CD8-positive, alpha-beta memory T cell (primary cell): Measurements from ENCODE around the gene ANTKMT. TPM values are rescaled to one million over a fixed set of nuclear protein-coding genes. Genes with fewer than 3 reads are reported as not detected.

Experiments used
- CTCF ChIA-PET: fragments of 350-600 bp; sonication (Branson Sonifier 250); formaldehyde crosslinking; loops from one replicate; lab custom pipeline; 2021; ENCODE audit warnings: antibody characterized with exemption; lab: Charles Lee
- POLR2A ChIA-PET: fragments of 350-600 bp; sonication (Branson Sonifier 250); formaldehyde crosslinking; loops from one replicate; lab custom pipeline; 2021; ENCODE audit warnings: antibody characterized with exemption; lab: Charles Lee
- DNase-seq, 5 donors: peaks; one replicate each; pipeline versions ENCODE4 v3.0.0 to v3.0.0-alpha.2; 2020 to 2022; ENCODE audit warnings: mixed read lengths in 1 of 5
- H3K27ac ChIP-seq: one replicate; pipeline ENCODE4 v1.7.0; 2013; ENCODE audit warnings: low read depth, mild to moderate bottlenecking, low read length, moderate library complexity
- H3K27me3 ChIP-seq: 2 replicates; pipeline ENCODE4 v1.7.0; 2013; ENCODE audit warnings: low read length, mild to moderate bottlenecking; ENCODE audit not compliant: insufficient read depth, poor library complexity, severe bottlenecking
- H3K36me3 ChIP-seq: 2 replicates; pipeline ENCODE4 v1.7.0; 2013; ENCODE audit warnings: mild to moderate bottlenecking, low read length, moderate library complexity; ENCODE audit not compliant: insufficient read depth
- H3K4me1 ChIP-seq: 2 replicates; pipeline ENCODE4 v1.7.0; 2013; ENCODE audit warnings: mild to moderate bottlenecking, low read length, moderate library complexity; ENCODE audit not compliant: insufficient read depth
- H3K4me3 ChIP-seq: 2 replicates; pipeline ENCODE4 v1.7.0; 2013; ENCODE audit warnings: mild to moderate bottlenecking, low read length
- H3K9me3 ChIP-seq: 2 replicates; pipeline ENCODE4 v1.7.0; 2013; ENCODE audit warnings: mild to moderate bottlenecking, low read length
- H3K27ac Mint-ChIP-seq, 8 donors: one replicate each; pipeline ENCODE4 v1.8.0; 2020 to 2021; ENCODE audit warnings: mixed read lengths in 8 of 8, mild to moderate bottlenecking in 6 of 8, inconsistent platforms in 3 of 8, moderate library complexity in 3 of 8
- H3K27me3 Mint-ChIP-seq, 2 donors: one replicate each; pipeline ENCODE4 v1.8.0; 2020 to 2021; ENCODE audit warnings: mixed read lengths in 2 of 2, mild to moderate bottlenecking in 1 of 2, moderate library complexity in 1 of 2
- H3K36me3 Mint-ChIP-seq, 3 donors: one replicate each; pipeline ENCODE4 v1.8.0; 2020 to 2021; ENCODE audit warnings: mixed read lengths in 3 of 3, inconsistent platforms in 1 of 3, mild to moderate bottlenecking in 1 of 3
- H3K4me1 Mint-ChIP-seq, 3 donors: one replicate each; pipeline ENCODE4 v1.8.0; 2020 to 2021; ENCODE audit warnings: mixed read lengths in 3 of 3, inconsistent platforms in 1 of 3, mild to moderate bottlenecking in 1 of 3
- H3K4me3 Mint-ChIP-seq, 7 donors: one replicate each; pipeline ENCODE4 v1.8.0; 2020 to 2021; ENCODE audit warnings: mixed read lengths in 7 of 7, mild to moderate bottlenecking in 6 of 7, moderate library complexity in 4 of 7, inconsistent platforms in 2 of 7
- H3K9me3 Mint-ChIP-seq, 5 donors: one replicate each; pipeline ENCODE4 v1.8.0; 2020 to 2022; ENCODE audit warnings: mixed read lengths in 5 of 5, mild to moderate bottlenecking in 3 of 5, moderate library complexity in 2 of 5, inconsistent platforms in 1 of 5
- polyA plus RNA-seq: library from polyadenylated mRNA; unstranded; fragments of 300-500 nt; fragmentation: Illumina TruSeq; gene quantifications from one replicate; pipeline ENCODE4 v1.2.3, GENCODE V29; 2021
- total RNA-seq, 2 experiments: library from RNA; stranded (reverse); gene quantifications; one replicate each; pipeline ENCODE4 v1.2.3, GENCODE V29; 2021

Gene ANTKMT
- total and polyA plus RNA-seq, 3 experiments from 2014 or later, result 64.2 to 127 (median 72.0) TPM

GRCh38 chr16:727291-727977, 6.5 kb downstream of the ANTKMT start:
- Mint-ChIP-seq H3K36me3 (peaks cover 0 to 3% (median 0%) of the 10 kb centered on the region in 3 donors), H3K27ac (peak overlapping the region in 3 of 8 donors; percentile 33 to 81 (median 52)), H3K4me3 (peak overlapping the region; percentile 50 to 79 (median 57)), H3K4me1 (peaks cover 0 to 22% (median 2%) of the 10 kb centered on the region in 3 donors), H3K9me3 (no peaks in the 10 kb centered on the region), H3K27me3 (no peaks in the 10 kb centered on the region)
- Histone ChIP-seq H3K27me3 (no peaks in the 10 kb centered on the region), H3K9me3 (no peaks in the 10 kb centered on the region), H3K4me1 (peaks cover 9% of the 10 kb centered on the region), H3K36me3 (no peaks in the 10 kb centered on the region), H3K27ac (peak overlapping the region; percentile 73), H3K4me3 (peak overlapping the region; percentile 69)
- DNase-seq, result peak in 1 of 5 donors; percentile 36
- ChIA-PET CTCF (interaction anchor here (2.4 to 22.8 kb wide), 3 partner anchors 9 to 58 kb away, joined by 11 to 332 read pairs (median 332); partner anchors contain the start of genes ANTKMT, CCDC78, CIAO3 and HAGHL), POLR2A (interaction anchor here (0.5 to 5.4 kb wide), 9 partner anchors 8 to 745 kb away, joined by 3 to 53 read pairs (median 3); partner anchors contain the start of genes CIAO3, METRN, STUB1 and WDR24)

- POLR2A ChIA-PET, result interaction anchor here (0.7 to 5.4 kb wide), 8 partner anchors 9 to 79 kb away, joined by 3 to 53 read pairs (median 4); partner anchors contain the start of genes CHTF18, CIAO3, METRN and RPUSD1
- Histone ChIP-seq H3K36me3 (peaks cover 4% of the 10 kb centered on the region), H3K27ac (peak overlapping the region; percentile 38), H3K4me1 (peaks cover 6% of the 10 kb centered on the region), H3K27me3 (no peaks in the 10 kb centered on the region), H3K9me3 (no peaks in the 10 kb centered on the region), H3K4me3 (no peak overlapping the region)
- peak overlapping the region in 6 of 7 donors; percentile 38 to 74 (median 52) for H3K4me3 Mint-ChIP-seq
- no peaks in the 10 kb centered on the region for H3K27me3 Mint-ChIP-seq
- DNase-seq, result peak; percentile 57 to 81 (median 68)
- peak overlapping the region in 3 of 8 donors; percentile 27 to 53 (median 52) for H3K27ac Mint-ChIP-seq
- peaks cover 0 to 8% (median 0%) of the 10 kb centered on the region in 3 donors for H3K36me3 Mint-ChIP-seq
- peaks cover 0 to 16% (median 0%) of the 10 kb centered on the region in 3 donors for H3K4me1 Mint-ChIP-seq
- H3K9me3 Mint-ChIP-seq, result no peaks in the 10 kb centered on the region
- CTCF ChIA-PET, result interaction anchor here (2.4 to 22.8 kb wide), 3 partner anchors 8 to 57 kb away, joined by 11 to 332 read pairs (median 332); partner anchors contain the start of genes ANTKMT, CCDC78, CIAO3 and HAGHL
Measured at GRCh38 chr16:728131-728889, 7.4 kb downstream of the ANTKMT start.

- Histone ChIP-seq H3K9me3 (no peaks in the 10 kb centered on the region), H3K4me1 (peaks cover 6% of the 10 kb centered on the region), H3K27ac (peak overlapping the region; percentile 38), H3K36me3 (peaks cover 10% of the 10 kb centered on the region), H3K27me3 (no peaks in the 10 kb centered on the region), H3K4me3 (no peak overlapping the region)
- ChIA-PET CTCF (interaction anchor here (2.1 to 18.9 kb wide), 2 partner anchors 12 kb away, joined by 9 to 332 read pairs; partner anchors contain the start of genes ANTKMT, CCDC78, CIAO3 and HAGHL), POLR2A (interaction anchor here (0.7 to 5.4 kb wide), 6 partner anchors 8 to 59 kb away, joined by 3 to 53 read pairs (median 6); partner anchors contain the start of genes ANTKMT, CHTF18, METRN and RPUSD1)
- peak overlapping the region; percentile 13 to 74 (median 49) for H3K4me3 Mint-ChIP-seq
- peak overlapping the region in 3 of 8 donors; percentile 27 to 58 (median 53) for H3K27ac Mint-ChIP-seq
- no peaks in the 10 kb centered on the region for H3K9me3 Mint-ChIP-seq
- H3K27me3 Mint-ChIP-seq, result no peaks in the 10 kb centered on the region
- DNase-seq, result no peak
- H3K36me3 Mint-ChIP-seq, result peaks cover 0 to 12% (median 0%) of the 10 kb centered on the region in 3 donors
- H3K4me1 Mint-ChIP-seq, result peaks cover 0 to 13% (median 0%) of the 10 kb centered on the region in 3 donors
Measured at GRCh38 chr16:728890-729744, 8.2 kb downstream of the ANTKMT start.

- H3K4me1 ChIP-seq, result peaks cover 6% of the 10 kb centered on the region
- Mint-ChIP-seq H3K4me3 (peak overlapping the region in 3 of 7 donors; percentile 32 to 52 (median 37)), H3K27ac (peak overlapping the region in 1 of 8 donors; percentile 36), H3K27me3 (no peaks in the 10 kb centered on the region), H3K9me3 (no peaks in the 10 kb centered on the region), H3K36me3 (peaks cover 0 to 13% (median 0%) of the 10 kb centered on the region in 3 donors), H3K4me1 (peaks cover 0 to 11% (median 0%) of the 10 kb centered on the region in 3 donors)
- CTCF ChIA-PET, result interaction anchor here (0.8 to 18.9 kb wide), 4 partner anchors 11 to 15 kb away, joined by 3 to 332 read pairs (median 6); partner anchors contain the start of genes ANTKMT, CCDC78, CIAO3 and HAGHL
- H3K27me3 ChIP-seq, result no peaks in the 10 kb centered on the region
- no peak overlapping the region for H3K27ac ChIP-seq
- no peak for DNase-seq
- H3K36me3 ChIP-seq, result peaks cover 10% of the 10 kb centered on the region
- H3K9me3 ChIP-seq, result no peaks in the 10 kb centered on the region
- POLR2A ChIA-PET, result interaction anchor here (0.7 to 2.1 kb wide), 3 partner anchors 9 to 16 kb away, joined by 3 to 7 read pairs (median 5); partner anchors contain the start of genes ANTKMT and METRN
- no peak overlapping the region for H3K4me3 ChIP-seq
Measured at GRCh38 chr16:729768-730665, 9.1 kb downstream of the ANTKMT start.

- Histone ChIP-seq H3K4me3 (no peak overlapping the region), H3K9me3 (no peaks in the 10 kb centered on the region), H3K27me3 (no peaks in the 10 kb centered on the region), H3K27ac (no peak overlapping the region), H3K36me3 (peaks cover 13% of the 10 kb centered on the region), H3K4me1 (peaks cover 6% of the 10 kb centered on the region)
- no peaks in the 10 kb centered on the region for H3K27me3 Mint-ChIP-seq
- ChIA-PET POLR2A (interaction anchor here (1.7 to 2.1 kb wide), 2 partner anchors 9 to 16 kb away, joined by 5 to 7 read pairs; partner anchors contain the start of genes ANTKMT and METRN), CTCF (interaction anchor here (0.8 to 18.9 kb wide), 4 partner anchors 10 to 14 kb away, joined by 3 to 332 read pairs (median 6); partner anchors contain the start of genes ANTKMT, CCDC78, CIAO3 and HAGHL)
- peaks cover 0 to 3% (median 0%) of the 10 kb centered on the region in 3 donors for H3K4me1 Mint-ChIP-seq
- no peak for DNase-seq
- peak overlapping the region in 1 of 8 donors; percentile 36 for H3K27ac Mint-ChIP-seq
- H3K9me3 Mint-ChIP-seq, result no peaks in the 10 kb centered on the region
- H3K36me3 Mint-ChIP-seq, result peaks cover 0 to 20% (median 2%) of the 10 kb centered on the region in 3 donors
- H3K4me3 Mint-ChIP-seq, result no peak overlapping the region
Measured at GRCh38 chr16:730666-731509, 9.9 kb downstream of the ANTKMT start.
